CD4-positive, CD25-positive, alpha-beta regulatory T cell (primary cell): ENCODE measurements around the gene AOPEP. TPM values are rescaled to one million over a fixed set of nuclear protein-coding genes. Genes with fewer than 3 reads are reported as not detected.

Experiments
- ATAC-seq, 2 donors: fragments of 150-1000 bp; cut with Tn5 transposase; one replicate each; pipeline ENCODE4 v1.10.0; 2021; ENCODE audit warnings: low read depth in 2 of 2, moderate number of reproducible peaks in 2 of 2, moderate library complexity in 1 of 2
- DNase-seq, 3 donors: peaks; one replicate each; pipeline versions ENCODE4 v3.0.0 to v3.0.0-alpha.2; 2012 to 2022; ENCODE audit warnings: mixed read lengths in 1 of 3
- H3K27ac ChIP-seq: one replicate; pipeline ENCODE4 v1.7.0; 2013; ENCODE audit warnings: mild to moderate bottlenecking, low read length; ENCODE audit not compliant: insufficient read depth, poor library complexity, severe bottlenecking
- H3K27me3 ChIP-seq: one replicate; pipeline ENCODE4 v1.7.0; 2013; ENCODE audit warnings: low read length; ENCODE audit not compliant: control insufficient read depth, insufficient read depth
- H3K36me3 ChIP-seq: one replicate; pipeline ENCODE4 v1.7.0; 2013; ENCODE audit warnings: mild to moderate bottlenecking, low read length, moderate library complexity; ENCODE audit not compliant: control insufficient read depth, insufficient read depth
- H3K4me1 ChIP-seq: 2 replicates; pipeline ENCODE4 v1.7.0; 2013; ENCODE audit warnings: mild to moderate bottlenecking, low read length; ENCODE audit not compliant: insufficient read depth, control insufficient read depth, poor library complexity, severe bottlenecking
- H3K4me3 ChIP-seq: one replicate; pipeline ENCODE4 v1.7.0; 2013; ENCODE audit warnings: low read depth, mild to moderate bottlenecking, low read length, moderate library complexity
- H3K9me3 ChIP-seq, 2 experiments: 1 replicate in 1 of 2; 2 replicates in 1 of 2; pipeline ENCODE4 v1.7.0; 2013; ENCODE audit warnings: low read length in 2 of 2, mild to moderate bottlenecking in 1 of 2, moderate library complexity in 1 of 2; ENCODE audit not compliant: control insufficient read depth in 2 of 2
- H3K27ac Mint-ChIP-seq, 3 donors: one replicate each; pipeline ENCODE4 v1.8.0; 2020 to 2022; ENCODE audit warnings: mild to moderate bottlenecking in 3 of 3, mixed read lengths in 3 of 3, moderate library complexity in 2 of 3
- H3K27me3 Mint-ChIP-seq: one replicate; pipeline ENCODE4 v1.8.0; 2022; ENCODE audit warnings: mild to moderate bottlenecking, mixed read lengths
- H3K36me3 Mint-ChIP-seq: one replicate; pipeline ENCODE4 v1.8.0; 2020; ENCODE audit warnings: mixed read lengths
- H3K4me1 Mint-ChIP-seq, 4 donors: one replicate each; pipeline ENCODE4 v1.8.0; 2020 to 2022; ENCODE audit warnings: mixed read lengths in 4 of 4, mild to moderate bottlenecking in 1 of 4
- H3K4me3 Mint-ChIP-seq, 4 donors: one replicate each; pipeline ENCODE4 v1.8.0; 2020 to 2022; ENCODE audit warnings: mild to moderate bottlenecking in 4 of 4, mixed read lengths in 4 of 4, moderate library complexity in 3 of 4
- H3K9me3 Mint-ChIP-seq, 7 donors: one replicate each; pipeline ENCODE4 v1.8.0; 2020 to 2022; ENCODE audit warnings: mixed read lengths in 7 of 7, mild to moderate bottlenecking in 3 of 7, moderate library complexity in 2 of 7
- polyA plus RNA-seq, 4 donors: library from polyadenylated mRNA; unstranded; fragments of 300-500 nt; fragmentation: Illumina TruSeq; gene quantifications; one replicate each; pipeline ENCODE4 v1.2.3, GENCODE V29; 2021
- total RNA-seq: library from RNA; stranded (reverse); gene quantifications from one replicate; pipeline ENCODE4 v1.2.3, GENCODE V29; 2022

The AOPEP gene
- total and polyA plus RNA-seq, 5 donors from 2014 or later: 4.6 to 12.9 (median 6.4) TPM

DNA sequence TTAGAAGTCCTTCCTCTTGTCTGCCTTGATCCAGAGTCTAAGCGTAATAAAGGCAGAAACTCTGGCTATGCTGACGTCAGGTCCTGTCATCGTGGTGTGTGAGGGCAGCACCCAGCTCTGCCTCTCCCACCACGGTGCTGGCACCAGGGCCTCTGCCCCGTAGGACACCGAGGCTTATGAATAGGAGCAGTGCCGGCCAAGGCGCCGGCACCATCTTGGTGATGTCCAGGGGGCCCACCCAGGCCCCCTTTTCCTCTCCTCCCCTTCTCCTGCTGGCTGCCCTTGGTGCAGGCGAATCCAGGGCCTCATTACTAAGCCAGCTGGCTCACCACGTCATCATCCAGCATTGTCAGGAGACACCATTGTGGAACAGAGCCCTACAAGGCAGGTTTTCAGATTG is 338.7 kb downstream of the AOPEP start:
- Histone ChIP-seq H3K4me1 (no peaks in the 10 kb centered on the region), H3K9me3 (no peaks in the 10 kb centered on the region), H3K27me3 (no peaks in the 10 kb centered on the region), H3K27ac (no peak overlapping the region), H3K4me3 (no peak overlapping the region), H3K36me3 (no peaks in the 10 kb centered on the region)
- H3K36me3 Mint-ChIP-seq: peaks cover 9% of the 10 kb centered on the region
- peaks cover 0 to 5% (median 0%) of the 10 kb centered on the region in 4 donors for H3K4me1 Mint-ChIP-seq
- H3K9me3 Mint-ChIP-seq: no peaks in the 10 kb centered on the region
- DNase-seq (no peak), ATAC-seq (no peak)
- no peak overlapping the region for H3K27ac Mint-ChIP-seq
- H3K4me3 Mint-ChIP-seq: no peak overlapping the region
- H3K27me3 Mint-ChIP-seq: no peaks in the 10 kb centered on the region

DNA sequence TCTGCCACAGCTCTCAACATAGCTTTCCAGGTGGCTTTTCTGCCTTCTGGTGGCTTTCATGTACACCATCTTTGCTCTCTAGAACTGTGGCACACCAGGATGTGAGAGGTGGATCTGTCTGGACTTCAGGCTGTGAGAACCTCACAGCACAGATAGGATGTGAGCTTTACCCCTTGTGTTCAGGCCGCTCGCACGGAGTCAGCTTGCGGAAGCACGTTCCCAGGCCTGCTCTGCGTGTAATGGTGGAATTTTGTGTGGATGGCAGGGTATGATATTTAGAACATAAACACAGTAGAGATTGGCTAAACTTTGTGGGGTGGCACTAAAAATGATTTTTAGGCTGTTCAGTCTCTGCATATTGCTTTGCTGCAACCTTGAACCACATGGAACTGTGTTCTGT is 340.6 kb downstream of the AOPEP start:
- ATAC-seq: no peak
- no peaks in the 10 kb centered on the region for H3K27me3 ChIP-seq
- no peaks in the 10 kb centered on the region for H3K9me3 ChIP-seq
- Mint-ChIP-seq H3K27ac (no peak overlapping the region), H3K9me3 (no peaks in the 10 kb centered on the region), H3K27me3 (no peaks in the 10 kb centered on the region), H3K4me3 (no peak overlapping the region), H3K4me1 (peaks cover 0 to 5% (median 0%) of the 10 kb centered on the region in 4 donors), H3K36me3 (peaks cover 6% of the 10 kb centered on the region)
- H3K36me3 ChIP-seq: no peaks in the 10 kb centered on the region
- no peak for DNase-seq
- H3K4me1 ChIP-seq: no peaks in the 10 kb centered on the region
- no peak overlapping the region for H3K27ac ChIP-seq
- no peak overlapping the region for H3K4me3 ChIP-seq

DNA sequence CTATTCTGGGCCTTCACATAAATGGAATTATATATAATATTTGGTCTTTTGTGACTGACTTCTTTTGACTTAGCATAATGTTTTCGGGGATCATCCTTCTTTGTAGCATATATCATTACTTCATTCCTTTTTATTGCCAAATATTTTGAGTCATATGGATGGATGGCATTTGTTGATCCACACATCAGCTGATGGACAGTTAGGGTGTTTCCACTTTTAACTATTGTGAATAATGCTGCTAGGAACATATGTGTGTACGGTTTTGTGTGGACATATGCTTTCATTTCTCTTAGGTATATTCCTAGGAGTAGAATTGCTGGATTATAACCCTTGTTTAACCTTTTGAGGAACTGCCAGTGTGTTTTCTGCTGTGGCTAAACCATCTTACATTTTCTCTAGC is 341.4 kb downstream of the AOPEP start:
- Histone ChIP-seq H3K27ac (no peak overlapping the region), H3K4me3 (no peak overlapping the region), H3K4me1 (no peaks in the 10 kb centered on the region), H3K36me3 (no peaks in the 10 kb centered on the region), H3K27me3 (no peaks in the 10 kb centered on the region), H3K9me3 (no peaks in the 10 kb centered on the region)
- no peak for ATAC-seq
- no peak for DNase-seq
- H3K9me3 Mint-ChIP-seq: no peaks in the 10 kb centered on the region
- H3K36me3 Mint-ChIP-seq: peaks cover 5% of the 10 kb centered on the region
- H3K27ac Mint-ChIP-seq: no peak overlapping the region
- H3K4me3 Mint-ChIP-seq: no peak overlapping the region
- H3K4me1 Mint-ChIP-seq: peaks cover 0 to 5% (median 0%) of the 10 kb centered on the region in 4 donors
- H3K27me3 Mint-ChIP-seq: no peaks in the 10 kb centered on the region

DNA sequence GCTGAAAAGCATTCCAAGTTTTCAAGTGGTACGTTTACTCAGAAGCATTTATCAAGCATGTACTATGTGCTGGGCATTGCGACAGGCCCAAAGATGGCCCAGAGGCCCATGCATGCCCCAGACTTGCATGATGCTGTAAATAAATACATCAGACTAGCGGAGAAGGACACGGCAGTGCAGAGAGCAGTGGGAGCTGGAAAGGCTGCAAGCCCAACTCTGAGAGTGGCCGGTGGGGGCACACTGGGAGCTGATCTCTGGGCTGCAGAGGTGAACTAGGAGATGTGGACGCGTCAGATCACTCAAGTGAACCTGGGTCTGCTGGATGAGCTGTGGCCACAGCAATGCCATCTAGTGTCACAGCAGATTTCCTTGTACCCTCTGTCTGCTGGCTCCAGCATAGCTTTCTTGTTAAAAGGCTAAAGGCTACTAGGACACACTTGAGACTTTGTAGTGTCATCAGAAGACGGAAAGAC is 344.1 kb downstream of the AOPEP start:
- Histone ChIP-seq H3K27ac (no peak overlapping the region), H3K36me3 (no peaks in the 10 kb centered on the region), H3K9me3 (no peaks in the 10 kb centered on the region), H3K4me1 (no peaks in the 10 kb centered on the region), H3K27me3 (no peaks in the 10 kb centered on the region), H3K4me3 (no peak overlapping the region)
- Mint-ChIP-seq H3K9me3 (no peaks in the 10 kb centered on the region), H3K27me3 (no peaks in the 10 kb centered on the region), H3K27ac (no peak overlapping the region), H3K4me1 (peaks cover 0 to 5% (median under 1%) of the 10 kb centered on the region in 4 donors), H3K4me3 (no peak overlapping the region), H3K36me3 (peaks cover 3% of the 10 kb centered on the region)
- ATAC-seq (no peak), DNase-seq (no peak)

DNA sequence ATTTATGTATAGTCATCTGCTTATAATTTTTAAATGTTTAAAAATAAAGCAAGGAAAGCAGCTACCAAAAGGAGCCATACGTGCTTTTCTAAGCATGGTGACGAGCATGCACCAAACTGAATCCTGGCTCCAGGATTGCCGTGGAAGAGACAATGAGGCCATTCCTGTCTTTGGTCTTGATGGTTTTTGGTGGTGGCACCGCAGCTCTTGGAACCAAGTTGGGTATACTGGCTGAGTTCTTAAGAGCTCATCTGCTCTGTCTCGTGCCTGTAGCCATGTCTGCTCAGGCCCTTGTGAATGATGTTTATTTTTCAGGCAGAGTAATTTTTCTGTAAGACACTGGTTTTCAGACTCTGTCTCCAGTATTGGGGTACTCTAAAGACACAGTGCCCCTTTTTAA is 345.0 kb downstream of the AOPEP start:
- no peak for DNase-seq
- H3K27me3 Mint-ChIP-seq: no peaks in the 10 kb centered on the region
- Histone ChIP-seq H3K4me3 (no peak overlapping the region), H3K27me3 (no peaks in the 10 kb centered on the region), H3K36me3 (no peaks in the 10 kb centered on the region), H3K4me1 (no peaks in the 10 kb centered on the region), H3K9me3 (no peaks in the 10 kb centered on the region), H3K27ac (no peak overlapping the region)
- no peaks in the 10 kb centered on the region for H3K9me3 Mint-ChIP-seq
- H3K4me1 Mint-ChIP-seq: peaks cover 0 to 5% (median under 1%) of the 10 kb centered on the region in 4 donors
- ATAC-seq: no peak
- H3K36me3 Mint-ChIP-seq: peaks cover 3% of the 10 kb centered on the region
- H3K27ac Mint-ChIP-seq: no peak overlapping the region
- no peak overlapping the region for H3K4me3 Mint-ChIP-seq

DNA sequence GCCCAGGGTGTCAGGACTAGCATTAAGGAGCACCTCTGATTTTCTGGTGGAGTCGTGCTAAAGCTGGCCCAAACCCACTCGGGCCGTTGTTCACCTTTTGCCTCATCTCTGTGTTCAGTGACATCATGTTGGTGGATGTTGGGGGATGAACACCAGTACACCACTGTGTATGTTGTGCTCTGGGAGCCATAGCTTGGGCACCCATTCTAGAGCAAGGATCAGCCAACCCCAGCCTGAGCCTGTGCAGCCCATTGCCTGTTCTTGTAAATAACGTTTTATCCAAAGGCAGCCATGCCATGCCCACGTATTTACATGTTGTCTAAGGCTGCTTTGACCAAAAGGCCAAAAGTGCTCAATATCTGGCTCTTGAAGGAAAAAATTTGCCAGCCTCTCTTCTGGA is 345.4 kb downstream of the AOPEP start:
- no peaks in the 10 kb centered on the region for H3K9me3 ChIP-seq
- no peak overlapping the region for H3K4me3 Mint-ChIP-seq
- no peak overlapping the region for H3K27ac Mint-ChIP-seq
- DNase-seq (no peak), ATAC-seq (no peak)
- H3K36me3 Mint-ChIP-seq: peaks cover 3% of the 10 kb centered on the region
- no peaks in the 10 kb centered on the region for H3K36me3 ChIP-seq
- H3K9me3 Mint-ChIP-seq: no peaks in the 10 kb centered on the region
- no peaks in the 10 kb centered on the region for H3K27me3 Mint-ChIP-seq
- no peak overlapping the region for H3K27ac ChIP-seq
- no peaks in the 10 kb centered on the region for H3K4me1 ChIP-seq
- no peak overlapping the region for H3K4me3 ChIP-seq
- peaks cover 0 to 5% (median under 1%) of the 10 kb centered on the region in 4 donors for H3K4me1 Mint-ChIP-seq
- H3K27me3 ChIP-seq: no peaks in the 10 kb centered on the region

DNA sequence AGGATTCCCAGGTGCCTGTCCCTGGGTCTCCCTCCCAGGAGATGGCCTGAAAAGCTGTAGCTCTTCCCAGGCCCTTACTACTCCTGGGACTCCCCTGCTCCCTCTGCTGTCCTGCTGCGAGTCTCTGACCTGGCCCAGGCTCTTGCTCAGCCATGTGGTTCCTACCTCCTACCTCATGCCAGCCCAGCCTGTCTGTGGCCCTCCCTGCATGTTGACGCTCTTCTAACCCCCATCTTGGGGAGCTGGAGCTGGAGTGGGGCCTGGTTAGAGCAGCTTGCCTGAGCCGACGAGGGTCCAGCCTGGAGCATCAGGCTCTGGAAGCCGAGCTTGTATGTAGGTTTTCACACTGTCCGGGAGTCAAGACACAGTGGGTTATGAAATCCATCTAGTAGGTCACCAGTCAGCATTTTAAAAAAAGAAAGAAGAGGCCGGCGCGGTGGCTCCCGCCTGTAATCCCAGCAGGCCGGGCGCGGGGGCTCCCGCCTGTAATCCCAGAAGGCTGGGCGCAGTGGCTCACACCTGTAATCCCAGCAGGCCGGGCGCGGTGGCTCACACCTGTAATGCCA is 346.6 kb downstream of the AOPEP start:
- no peak overlapping the region for H3K27ac Mint-ChIP-seq
- no peak overlapping the region for H3K4me3 ChIP-seq
- no peaks in the 10 kb centered on the region for H3K4me1 ChIP-seq
- no peaks in the 10 kb centered on the region for H3K9me3 Mint-ChIP-seq
- no peaks in the 10 kb centered on the region for H3K36me3 ChIP-seq
- H3K9me3 ChIP-seq: no peaks in the 10 kb centered on the region
- ATAC-seq: no peak
- peaks cover 0 to 5% (median under 1%) of the 10 kb centered on the region in 4 donors for H3K4me1 Mint-ChIP-seq
- no peaks in the 10 kb centered on the region for H3K27me3 Mint-ChIP-seq
- H3K27ac ChIP-seq: no peak overlapping the region
- peaks cover 3% of the 10 kb centered on the region for H3K36me3 Mint-ChIP-seq
- H3K27me3 ChIP-seq: no peaks in the 10 kb centered on the region
- H3K4me3 Mint-ChIP-seq: peak overlapping the region in 1 of 4 donors; percentile 21
- peak in 1 of 3 donors; percentile 12 for DNase-seq

DNA sequence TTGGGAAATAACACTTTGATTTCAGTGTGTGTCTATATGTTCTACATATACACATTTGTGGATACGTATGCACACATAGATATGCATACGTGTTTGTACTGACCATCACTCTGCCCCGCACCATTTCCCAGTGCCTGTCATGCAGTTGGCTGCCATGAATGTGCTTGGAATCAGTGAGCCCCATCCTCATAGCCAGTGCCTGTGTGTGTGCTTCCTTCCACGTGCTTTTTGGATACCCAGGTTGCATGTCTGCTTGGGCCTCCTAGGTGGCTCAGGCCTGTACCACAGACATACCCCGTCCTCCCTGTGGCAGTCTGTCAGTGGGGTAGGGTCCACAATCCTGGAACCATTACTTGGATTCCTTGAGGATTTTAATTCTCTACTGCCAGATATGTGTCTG is 347.4 kb downstream of the AOPEP start:
- Histone ChIP-seq H3K27ac (no peak overlapping the region), H3K4me3 (no peak overlapping the region), H3K4me1 (no peaks in the 10 kb centered on the region), H3K27me3 (no peaks in the 10 kb centered on the region), H3K36me3 (no peaks in the 10 kb centered on the region), H3K9me3 (no peaks in the 10 kb centered on the region)
- Mint-ChIP-seq H3K9me3 (no peaks in the 10 kb centered on the region), H3K36me3 (peaks cover 3% of the 10 kb centered on the region), H3K4me3 (no peak overlapping the region), H3K27me3 (no peaks in the 10 kb centered on the region), H3K27ac (peak overlapping the region in 2 of 3 donors; percentile 26 to 36), H3K4me1 (peaks cover 0 to 2% (median 0%) of the 10 kb centered on the region in 4 donors)
- no peak for DNase-seq
- ATAC-seq: no peak
